Measurements from ENCODE around the gene VPS45.

DNA sequence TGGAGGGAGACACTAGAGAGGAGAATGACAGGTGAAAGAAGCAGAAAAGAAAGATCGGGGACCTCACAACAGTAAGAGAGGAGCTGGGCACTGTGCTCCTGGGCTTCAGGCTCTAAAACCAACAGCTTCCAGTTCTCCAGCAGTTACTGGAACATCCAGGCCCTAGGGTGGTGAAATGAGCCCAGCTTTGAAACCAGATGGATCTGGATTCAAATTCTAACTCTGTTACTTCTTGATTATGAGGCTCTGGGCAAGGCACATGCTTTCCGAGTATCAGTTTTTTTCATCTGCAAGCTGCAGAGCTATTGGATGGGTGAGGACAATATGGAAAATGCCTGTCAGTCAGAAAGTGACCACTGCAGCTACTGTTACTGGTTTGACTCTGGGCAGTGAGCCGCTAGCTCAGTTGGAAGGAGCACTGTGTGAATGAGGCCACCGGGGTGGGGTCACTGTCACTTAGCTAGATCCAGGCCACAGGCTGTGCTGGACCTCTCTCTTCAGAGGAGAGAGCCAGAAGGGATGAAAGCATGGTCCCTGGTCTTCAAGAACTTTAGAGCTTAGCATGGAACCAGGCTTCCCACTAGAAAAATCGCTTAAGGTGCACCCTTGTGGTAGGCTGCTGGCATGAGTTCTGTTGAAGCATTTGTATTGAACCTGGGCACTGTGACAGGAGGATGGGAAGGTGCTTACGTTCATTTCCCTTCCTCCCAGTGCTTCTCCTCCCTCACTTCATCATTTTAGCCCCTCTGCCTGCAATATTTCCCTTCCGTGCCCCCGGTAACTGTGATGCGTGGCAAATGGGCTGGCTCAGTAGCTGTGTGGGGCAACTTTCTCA, 94.4 kb downstream of the VPS45 start:
- TF ChIP-seq, protein P1, sequence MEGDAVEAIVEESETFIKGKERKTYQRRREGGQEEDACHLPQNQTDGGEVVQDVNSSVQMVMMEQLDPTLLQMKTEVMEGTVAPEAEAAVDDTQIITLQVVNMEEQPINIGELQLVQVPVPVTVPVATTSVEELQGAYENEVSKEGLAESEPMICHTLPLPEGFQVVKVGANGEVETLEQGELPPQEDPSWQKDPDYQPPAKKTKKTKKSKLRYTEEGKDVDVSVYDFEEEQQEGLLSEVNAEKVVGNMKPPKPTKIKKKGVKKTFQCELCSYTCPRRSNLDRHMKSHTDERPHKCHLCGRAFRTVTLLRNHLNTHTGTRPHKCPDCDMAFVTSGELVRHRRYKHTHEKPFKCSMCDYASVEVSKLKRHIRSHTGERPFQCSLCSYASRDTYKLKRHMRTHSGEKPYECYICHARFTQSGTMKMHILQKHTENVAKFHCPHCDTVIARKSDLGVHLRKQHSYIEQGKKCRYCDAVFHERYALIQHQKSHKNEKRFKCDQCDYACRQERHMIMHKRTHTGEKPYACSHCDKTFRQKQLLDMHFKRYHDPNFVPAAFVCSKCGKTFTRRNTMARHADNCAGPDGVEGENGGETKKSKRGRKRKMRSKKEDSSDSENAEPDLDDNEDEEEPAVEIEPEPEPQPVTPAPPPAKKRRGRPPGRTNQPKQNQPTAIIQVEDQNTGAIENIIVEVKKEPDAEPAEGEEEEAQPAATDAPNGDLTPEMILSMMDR (IDR thresholded peaks at IDR 0.05): no peak
- TF ChIP-seq EZH2phosphoT487 (IDR thresholded peaks at IDR 0.05; ENCODE audit: borderline replicate concordance, low read depth) (no peak), YY1 (IDR thresholded peaks at IDR 0.05; ENCODE audit: low read depth) (no peak), EP300 (IDR thresholded peaks at IDR 0.05; ENCODE audit: borderline replicate concordance in 1 of 2, low read depth in 1 of 2, low read length in 1 of 2) (no peak), SIN3A (IDR thresholded peaks at IDR 0.05; ENCODE audit: borderline replicate concordance, low read depth, low read length) (no peak), RCOR1 (IDR thresholded peaks at IDR 0.05; ENCODE audit: low read length) (no peak), FOXJ3 (CRISPR knock-in tag; IDR thresholded peaks at IDR 0.05) (no peak), GATA2 (CRISPR knock-in tag; IDR thresholded peaks at IDR 0.05) (no peak), TEAD4 (IDR thresholded peaks at IDR 0.05; ENCODE audit: borderline replicate concordance, insufficient read depth) (no peak), RFX5 (IDR thresholded peaks at IDR 0.05; ENCODE audit: low read length) (peak; percentile 67; the same call in 1 of the 2 replicates), GABPA (IDR thresholded peaks at IDR 0.05; ENCODE audit: low read depth) (no peak), MXI1 (IDR thresholded peaks at IDR 0.05; ENCODE audit: low read depth, low read length) (no peak)
- TF ChIP-seq, protein P2, sequence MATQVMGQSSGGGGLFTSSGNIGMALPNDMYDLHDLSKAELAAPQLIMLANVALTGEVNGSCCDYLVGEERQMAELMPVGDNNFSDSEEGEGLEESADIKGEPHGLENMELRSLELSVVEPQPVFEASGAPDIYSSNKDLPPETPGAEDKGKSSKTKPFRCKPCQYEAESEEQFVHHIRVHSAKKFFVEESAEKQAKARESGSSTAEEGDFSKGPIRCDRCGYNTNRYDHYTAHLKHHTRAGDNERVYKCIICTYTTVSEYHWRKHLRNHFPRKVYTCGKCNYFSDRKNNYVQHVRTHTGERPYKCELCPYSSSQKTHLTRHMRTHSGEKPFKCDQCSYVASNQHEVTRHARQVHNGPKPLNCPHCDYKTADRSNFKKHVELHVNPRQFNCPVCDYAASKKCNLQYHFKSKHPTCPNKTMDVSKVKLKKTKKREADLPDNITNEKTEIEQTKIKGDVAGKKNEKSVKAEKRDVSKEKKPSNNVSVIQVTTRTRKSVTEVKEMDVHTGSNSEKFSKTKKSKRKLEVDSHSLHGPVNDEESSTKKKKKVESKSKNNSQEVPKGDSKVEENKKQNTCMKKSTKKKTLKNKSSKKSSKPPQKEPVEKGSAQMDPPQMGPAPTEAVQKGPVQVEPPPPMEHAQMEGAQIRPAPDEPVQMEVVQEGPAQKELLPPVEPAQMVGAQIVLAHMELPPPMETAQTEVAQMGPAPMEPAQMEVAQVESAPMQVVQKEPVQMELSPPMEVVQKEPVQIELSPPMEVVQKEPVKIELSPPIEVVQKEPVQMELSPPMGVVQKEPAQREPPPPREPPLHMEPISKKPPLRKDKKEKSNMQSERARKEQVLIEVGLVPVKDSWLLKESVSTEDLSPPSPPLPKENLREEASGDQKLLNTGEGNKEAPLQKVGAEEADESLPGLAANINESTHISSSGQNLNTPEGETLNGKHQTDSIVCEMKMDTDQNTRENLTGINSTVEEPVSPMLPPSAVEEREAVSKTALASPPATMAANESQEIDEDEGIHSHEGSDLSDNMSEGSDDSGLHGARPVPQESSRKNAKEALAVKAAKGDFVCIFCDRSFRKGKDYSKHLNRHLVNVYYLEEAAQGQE (IDR thresholded peaks at IDR 0.05; ENCODE audit: low read depth, low read length): no peak
- TF ChIP-seq, protein P3, sequence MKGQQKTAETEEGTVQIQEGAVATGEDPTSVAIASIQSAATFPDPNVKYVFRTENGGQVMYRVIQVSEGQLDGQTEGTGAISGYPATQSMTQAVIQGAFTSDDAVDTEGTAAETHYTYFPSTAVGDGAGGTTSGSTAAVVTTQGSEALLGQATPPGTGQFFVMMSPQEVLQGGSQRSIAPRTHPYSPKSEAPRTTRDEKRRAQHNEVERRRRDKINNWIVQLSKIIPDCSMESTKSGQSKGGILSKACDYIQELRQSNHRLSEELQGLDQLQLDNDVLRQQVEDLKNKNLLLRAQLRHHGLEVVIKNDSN (IDR thresholded peaks at IDR 0.05; ENCODE audit: borderline replicate concordance, low read depth): no peak
